Measurements from ENCODE around the gene IDH1.

The IDH1 gene

GRCh38 chr2:208256192-208256782 is 1.4 kb upstream of the IDH1 start:
- no peak for DNase-seq (ENCODE audit: low read depth)
- TF ChIP-seq CTCF (IDR thresholded peaks at IDR 0.05; ENCODE audit: low read depth, low read length, missing control alignments) = peak; percentile 14
- no peak overlapping the region for H3K4me3 ChIP-seq (ENCODE audit: low read depth, low read length)
- in situ Hi-C loops (cut with HindIII; ENCODE audit: low sequenced_read_pairs) = no loop called here

GRCh38 chr2:208255557-208256106 is 761 bp upstream of the IDH1 start:
- no peak for DNase-seq (ENCODE audit: low read depth)
- in situ Hi-C loops (cut with HindIII; ENCODE audit: low sequenced_read_pairs) = no loop called here
- H3K4me3 ChIP-seq (ENCODE audit: low read depth, low read length) = peak overlapping the region; percentile 68
- TF ChIP-seq CTCF (IDR thresholded peaks at IDR 0.05; ENCODE audit: low read depth, low read length, missing control alignments) = no peak

- no peak for DNase-seq (ENCODE audit: low read depth)
- in situ Hi-C loops (cut with HindIII; ENCODE audit: low sequenced_read_pairs) = no loop called here
- peak; percentile 84 for TF ChIP-seq CTCF (IDR thresholded peaks at IDR 0.05; ENCODE audit: low read depth, low read length, missing control alignments)
- peak overlapping the region; percentile 68 for H3K4me3 ChIP-seq (ENCODE audit: low read depth, low read length)
These were observed 577 bp downstream of the IDH1 start for GRCh38 chr2:208254118-208254870.

- no peak for TF ChIP-seq CTCF (IDR thresholded peaks at IDR 0.05; ENCODE audit: low read depth, low read length, missing control alignments)
- in situ Hi-C loops (cut with HindIII; ENCODE audit: low sequenced_read_pairs) = no loop called here
- peak overlapping the region; percentile 68 for H3K4me3 ChIP-seq (ENCODE audit: low read depth, low read length)
- no peak for DNase-seq (ENCODE audit: low read depth)
These were observed 1.2 kb downstream of the IDH1 start for GRCh38 chr2:208253600-208254117.

- H3K4me3 ChIP-seq (ENCODE audit: low read depth, low read length) = peak overlapping the region; percentile 68
- in situ Hi-C loops (cut with HindIII; ENCODE audit: low sequenced_read_pairs) = no loop called here
- DNase-seq (ENCODE audit: low read depth) = no peak
- no peak for TF ChIP-seq CTCF (IDR thresholded peaks at IDR 0.05; ENCODE audit: low read depth, low read length, missing control alignments)
These were observed 2.0 kb downstream of the IDH1 start for GRCh38 chr2:208252716-208253492.

GRCh38 chr2:208251098-208251497 is 3.8 kb downstream of the IDH1 start:
- in situ Hi-C loops (cut with HindIII; ENCODE audit: low sequenced_read_pairs) = no loop called here
- no peak for DNase-seq (ENCODE audit: low read depth)
- no peak for TF ChIP-seq CTCF (IDR thresholded peaks at IDR 0.05; ENCODE audit: low read depth, low read length, missing control alignments)
- no peak overlapping the region for H3K4me3 ChIP-seq (ENCODE audit: low read depth, low read length)

Data from astrocyte of the cerebellum (primary cell).